UCSD-AML1 (cell line): ENCODE results near the gene TDRD3.

Source experiments
- DNase-seq: peaks from one replicate; lab custom pipeline; 2025; ENCODE audit not compliant: unreplicated experiment; lab: John Stamatoyannopoulos, UW

TDRD3 gene

DNA sequence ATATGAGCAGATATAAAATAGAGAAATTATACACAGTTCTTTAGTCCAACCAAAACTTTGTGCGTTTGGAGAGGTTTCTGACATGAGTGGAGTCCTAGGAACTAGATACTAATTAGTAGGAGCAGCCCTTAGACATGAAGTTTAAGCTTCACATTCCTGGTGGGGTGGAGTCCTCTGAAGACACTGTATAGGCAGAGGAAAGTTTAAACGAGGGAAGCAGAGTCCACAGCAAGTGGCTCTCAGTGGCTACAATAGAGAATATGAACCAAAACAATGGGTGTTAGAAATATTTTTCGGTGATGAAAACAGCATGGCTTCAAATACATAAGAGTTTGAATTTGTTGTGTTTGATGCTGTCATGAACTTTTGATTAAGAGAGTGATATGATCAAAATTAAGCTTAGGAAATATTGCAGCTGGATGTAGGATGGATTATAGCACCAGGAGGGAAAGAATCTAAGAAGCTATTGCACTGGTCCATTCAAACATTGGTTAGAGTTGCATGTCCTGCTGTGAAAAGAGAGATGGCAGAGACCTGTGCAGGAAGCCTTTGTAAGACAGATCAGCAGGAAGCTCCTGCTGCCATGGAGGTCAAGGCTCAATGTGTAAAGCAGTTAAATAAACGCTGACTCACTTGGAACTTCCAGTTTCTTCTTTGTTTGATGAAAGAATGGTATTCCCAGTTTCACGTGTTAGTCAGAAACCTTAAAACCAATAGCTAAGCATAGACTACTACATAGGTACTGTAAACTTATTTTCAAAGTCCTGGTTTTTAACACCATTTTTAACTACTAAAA is 175.2 kb downstream of the TDRD3 start:
- DNase-seq, result peak; percentile 13

DNA sequence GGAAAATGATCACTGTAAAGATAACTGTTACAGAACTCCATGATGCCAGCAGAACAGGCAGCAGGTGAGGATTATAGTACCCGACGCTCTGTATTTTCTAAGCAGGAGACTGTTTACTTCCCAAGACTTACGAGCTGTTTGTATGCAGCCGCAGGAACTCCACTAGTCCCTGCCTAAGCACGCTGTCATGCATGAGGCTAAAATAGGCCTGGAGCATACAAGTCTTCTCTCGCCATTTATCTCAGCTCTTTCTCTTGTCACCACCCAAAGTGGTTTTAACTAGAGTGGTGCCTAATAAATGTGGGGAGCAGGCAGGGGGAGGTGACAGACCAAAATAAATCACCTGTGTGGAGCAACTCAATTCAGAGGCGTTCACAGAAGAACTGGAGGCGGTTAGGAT is 175.8 kb downstream of the TDRD3 start:
- no peak for DNase-seq

DNA sequence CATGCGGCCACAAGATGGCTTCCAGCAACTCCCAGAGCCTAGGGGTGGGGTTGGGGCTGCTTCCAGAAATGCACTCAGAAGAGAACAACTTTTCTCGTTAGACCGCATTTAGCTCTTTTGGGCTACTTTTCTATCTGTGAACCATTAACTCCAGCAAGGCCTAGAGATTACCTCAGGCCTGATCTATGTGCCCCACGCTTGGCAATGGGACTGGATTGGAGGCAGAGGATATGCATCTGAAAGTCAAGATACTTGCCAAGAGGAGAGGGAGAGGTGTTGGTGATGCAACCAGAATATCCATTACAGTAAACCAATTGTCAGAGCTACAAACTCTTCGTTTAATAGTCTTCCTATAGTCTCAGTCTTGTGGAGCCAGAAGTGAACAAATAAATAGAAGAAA is 177.7 kb downstream of the TDRD3 start:
- DNase-seq, result no peak

DNA sequence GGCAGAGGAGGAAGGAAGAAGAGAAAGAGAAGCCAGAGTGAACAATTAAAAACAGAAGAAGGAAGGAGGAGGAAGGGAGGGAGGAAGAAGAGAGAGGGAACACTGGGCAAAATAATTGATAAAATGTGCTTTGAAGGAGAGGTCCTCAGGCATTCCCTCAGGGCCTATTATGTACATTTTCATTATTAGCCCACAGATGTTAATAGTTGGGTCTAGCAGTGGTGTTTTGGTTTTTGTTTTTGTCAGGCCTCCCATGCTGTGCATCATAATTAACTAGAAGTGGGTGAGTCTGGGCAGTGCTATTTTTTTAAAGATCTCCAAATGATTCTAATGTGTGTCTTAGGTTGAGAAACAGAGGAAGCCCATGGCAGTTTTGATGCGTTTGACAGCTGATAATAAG is 178.1 kb downstream of the TDRD3 start:
- no peak for DNase-seq

DNA sequence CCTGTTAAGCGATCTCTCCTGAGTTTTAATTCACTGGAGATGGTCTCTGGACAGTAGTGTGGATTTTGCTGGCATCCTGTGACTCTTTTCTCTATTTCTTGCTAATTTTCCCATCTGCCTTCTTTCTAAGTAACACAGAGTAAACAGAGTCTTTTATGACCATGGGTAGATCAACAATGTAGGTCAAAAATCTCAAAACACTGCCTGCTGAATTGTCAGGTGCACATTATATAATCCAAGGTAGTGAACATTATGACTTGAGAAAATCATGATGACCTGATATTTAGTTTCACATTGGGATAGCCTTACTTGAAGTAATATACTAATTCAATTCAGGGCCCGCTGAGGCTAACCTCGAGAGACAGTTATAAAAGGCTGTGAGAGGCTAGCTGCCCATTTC is 180.7 kb downstream of the TDRD3 start:
- DNase-seq, result no peak

DNA sequence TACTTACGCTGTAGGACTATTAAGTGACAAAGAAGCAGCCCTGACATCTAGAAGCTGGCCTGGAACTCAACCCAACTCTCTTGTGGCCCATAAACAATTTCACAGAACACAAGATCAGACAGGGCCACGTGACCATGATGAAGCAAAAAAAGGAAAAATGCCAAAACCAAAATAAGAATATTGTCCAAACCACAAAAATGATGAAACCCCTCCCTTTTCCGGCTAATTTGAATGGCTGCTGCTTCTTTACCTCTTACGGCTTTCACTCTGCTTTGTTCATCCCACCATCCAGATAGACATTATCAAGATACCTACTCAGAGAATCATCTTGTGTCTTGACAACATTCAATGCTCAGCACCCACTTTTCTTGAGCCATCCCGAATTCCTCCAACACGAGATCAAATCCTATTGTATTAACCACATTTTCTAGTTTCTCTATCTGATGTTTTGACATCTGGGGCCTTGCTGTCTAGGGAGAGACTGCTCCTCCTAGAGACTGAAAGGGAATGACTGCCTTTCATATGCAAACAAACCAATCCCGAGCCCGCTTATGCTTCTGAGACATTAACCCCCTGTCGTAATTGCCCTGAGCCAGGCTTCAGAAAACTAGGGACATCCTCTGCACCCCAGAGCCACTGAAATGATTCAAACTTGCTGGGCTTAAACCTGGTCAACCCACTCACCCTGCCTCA is 186.3 kb downstream of the TDRD3 start:
- DNase-seq, result no peak

DNA sequence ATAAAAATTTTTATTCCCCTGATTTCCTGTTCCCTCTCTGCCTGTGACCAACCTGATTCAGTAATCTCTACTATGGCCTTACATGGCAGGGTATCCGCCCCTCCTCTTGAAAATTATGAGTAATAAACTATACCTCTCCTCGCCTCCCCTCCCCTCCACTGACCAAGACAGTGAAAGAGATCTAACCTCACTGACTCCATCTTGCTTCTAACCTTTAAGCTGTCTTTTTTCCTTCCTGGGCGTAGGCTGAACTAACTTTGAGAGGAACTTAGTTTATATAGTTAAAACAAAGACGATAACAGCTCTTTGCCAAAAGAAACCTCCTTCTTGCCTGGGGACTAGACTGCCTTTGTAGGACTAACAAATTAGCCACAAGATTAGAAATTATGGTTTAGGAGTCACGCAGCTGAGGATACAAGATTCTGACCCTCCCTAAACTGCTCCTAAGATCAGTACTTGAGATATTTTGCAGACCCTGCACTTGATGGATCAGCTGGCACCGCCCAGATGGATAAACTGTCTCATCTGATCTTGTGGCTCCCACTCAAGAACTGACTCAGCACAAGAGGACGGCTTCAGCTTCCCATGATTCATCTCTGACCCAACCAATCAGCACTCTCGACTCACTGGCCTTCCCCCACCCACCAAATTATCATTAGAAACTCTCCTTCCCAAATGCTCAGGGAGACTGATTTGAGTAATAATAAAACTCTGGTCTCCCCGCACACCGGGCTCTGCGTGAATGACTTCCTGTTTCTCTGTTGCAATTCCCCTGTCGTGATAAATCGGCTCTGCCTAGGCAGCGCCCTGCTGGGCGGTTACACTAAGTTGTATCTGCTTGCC is 187.1 kb downstream of the TDRD3 start:
- DNase-seq, result peak; percentile 5

DNA sequence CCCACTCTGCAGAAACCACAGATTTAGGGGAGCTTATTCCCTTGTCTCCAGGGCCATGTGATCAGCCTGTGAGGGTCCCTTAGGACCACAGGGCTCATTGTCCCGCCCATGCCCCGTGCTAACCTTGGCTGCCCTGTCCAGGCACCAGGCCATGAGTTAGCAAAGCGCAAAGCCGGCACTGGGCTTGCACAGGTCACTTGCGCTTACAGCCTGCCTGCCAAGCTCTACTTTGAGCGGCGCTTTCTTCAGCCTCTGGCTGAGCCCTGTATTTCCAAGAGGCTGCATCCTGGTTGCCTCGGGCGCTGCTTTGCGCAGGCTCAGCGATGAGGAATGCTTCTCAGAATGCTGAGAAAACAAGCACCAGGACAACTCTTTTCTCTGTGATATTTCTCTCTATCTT is 188.0 kb downstream of the TDRD3 start:
- DNase-seq, result no peak

DNA sequence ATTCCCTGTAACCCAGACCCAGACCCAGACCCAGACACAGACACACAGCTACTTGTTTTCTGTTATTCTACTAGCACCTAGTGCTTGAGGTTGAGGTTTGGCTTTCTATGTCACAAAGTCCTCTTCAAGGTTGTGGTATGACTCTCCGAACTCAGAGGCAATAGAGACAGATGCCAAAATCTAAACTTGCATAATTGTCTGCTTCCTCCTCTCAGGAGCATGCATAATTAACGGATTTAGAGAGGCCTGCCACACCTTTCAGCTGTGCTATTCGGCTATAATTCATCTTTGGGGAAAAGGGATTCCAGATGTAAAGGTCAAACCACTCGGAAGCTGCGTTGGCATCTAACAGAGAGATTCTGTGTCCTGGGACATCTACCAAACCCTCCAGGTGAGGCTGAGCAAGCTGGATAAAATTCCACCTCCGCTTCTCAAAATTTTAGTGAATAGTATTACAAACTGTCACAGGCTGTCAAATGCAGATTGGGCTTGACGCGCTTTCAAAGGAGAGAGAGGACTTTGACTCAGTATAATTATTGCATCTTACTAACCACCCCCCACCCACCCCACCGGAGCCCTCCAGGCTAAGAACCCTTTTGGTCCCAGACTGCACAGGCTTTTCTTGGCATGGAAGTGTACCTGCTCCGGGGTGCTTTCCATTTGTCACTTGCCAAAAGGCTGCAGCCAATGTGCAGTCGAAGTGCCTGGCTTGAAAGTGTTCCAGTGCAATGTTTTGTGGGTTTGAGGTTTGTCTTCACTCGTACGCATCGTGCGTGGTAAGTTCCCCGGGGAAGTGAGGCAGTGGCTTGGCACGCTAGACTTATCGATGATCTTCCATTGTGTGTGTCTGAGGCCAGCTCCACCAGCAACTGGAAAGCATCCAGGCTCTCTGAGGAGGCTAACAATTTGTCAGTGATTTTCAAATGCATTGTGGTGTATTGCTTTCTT is 194.1 kb downstream of the TDRD3 start:
- DNase-seq, result peak; percentile 10

DNA sequence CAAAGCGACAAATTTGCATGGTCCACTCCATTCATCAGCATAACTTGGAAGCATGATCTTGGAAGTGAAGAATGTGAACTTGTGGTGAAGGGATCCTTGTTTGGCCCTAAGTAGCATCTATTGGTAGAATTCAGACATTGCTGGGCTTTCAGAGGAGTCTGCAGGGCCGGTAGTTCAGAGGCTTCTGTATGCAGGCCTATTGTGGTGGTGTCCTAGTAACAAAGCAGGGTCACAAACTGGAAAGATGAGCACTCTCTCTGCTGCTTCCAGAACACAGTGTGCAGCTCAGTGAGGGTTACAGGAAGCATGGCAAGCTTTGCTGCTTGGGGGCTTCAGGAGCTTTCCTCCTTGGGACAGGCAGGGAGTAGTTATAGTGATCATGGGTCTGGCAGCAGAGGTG is 206.0 kb downstream of the TDRD3 start:
- peak; percentile 5 for DNase-seq

DNA sequence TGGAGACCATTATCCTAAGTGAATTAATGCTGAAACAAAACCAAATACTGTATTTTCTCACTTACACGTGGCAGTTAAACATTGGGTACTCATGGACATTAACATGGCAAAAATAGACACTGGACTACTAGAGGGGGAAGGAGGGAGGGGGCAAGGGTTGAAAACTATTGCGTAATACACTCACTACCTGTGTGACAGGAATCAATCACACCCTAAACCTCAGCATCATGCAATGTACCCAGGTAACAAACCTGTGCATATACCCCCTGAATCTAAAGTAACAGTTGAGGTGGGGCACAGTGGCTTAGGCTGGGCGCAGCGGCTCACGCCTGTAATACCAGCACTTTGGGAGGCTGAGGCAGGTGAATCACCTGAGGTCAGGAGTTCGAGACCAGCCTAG is 207.0 kb downstream of the TDRD3 start:
- DNase-seq, result no peak

DNA sequence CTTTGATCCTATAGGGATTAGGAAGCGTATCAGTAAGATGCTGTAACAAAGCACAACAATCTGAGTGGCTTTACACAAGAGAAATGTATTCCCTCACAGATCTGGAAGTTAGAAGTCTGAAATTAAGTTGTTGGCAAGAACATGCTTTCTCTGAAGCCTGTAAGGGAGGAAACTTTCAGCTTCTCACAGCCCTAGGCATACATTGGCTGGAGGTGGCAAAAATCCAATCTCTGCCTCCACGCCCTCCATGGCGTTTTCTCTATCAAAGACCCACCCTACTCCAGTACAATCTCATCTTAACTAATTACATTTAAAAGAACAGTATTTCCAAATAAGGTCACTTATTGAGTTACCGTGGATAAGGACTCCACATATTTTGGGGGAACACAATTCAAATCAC is 211.9 kb downstream of the TDRD3 start:
- no peak for DNase-seq

DNA sequence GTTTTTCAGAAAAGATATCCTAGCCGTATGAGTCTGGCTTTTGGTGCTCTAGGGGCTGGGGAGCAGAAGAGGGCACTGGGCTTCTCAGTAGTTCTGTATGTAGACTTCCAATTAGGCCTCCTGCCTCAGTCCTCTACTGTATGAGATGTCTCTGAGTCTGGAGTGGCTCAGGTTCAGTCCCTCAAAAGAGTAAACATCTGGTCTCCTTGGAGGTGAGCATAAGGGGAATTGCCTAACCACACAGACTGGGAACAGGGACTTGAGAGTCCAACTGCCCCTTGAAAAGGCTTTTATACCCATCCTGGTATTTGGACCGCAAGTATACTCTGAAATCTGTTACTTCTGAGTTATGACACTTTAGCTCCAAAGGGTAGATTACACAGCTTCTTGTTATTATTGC is 214.5 kb downstream of the TDRD3 start:
- no peak for DNase-seq

DNA sequence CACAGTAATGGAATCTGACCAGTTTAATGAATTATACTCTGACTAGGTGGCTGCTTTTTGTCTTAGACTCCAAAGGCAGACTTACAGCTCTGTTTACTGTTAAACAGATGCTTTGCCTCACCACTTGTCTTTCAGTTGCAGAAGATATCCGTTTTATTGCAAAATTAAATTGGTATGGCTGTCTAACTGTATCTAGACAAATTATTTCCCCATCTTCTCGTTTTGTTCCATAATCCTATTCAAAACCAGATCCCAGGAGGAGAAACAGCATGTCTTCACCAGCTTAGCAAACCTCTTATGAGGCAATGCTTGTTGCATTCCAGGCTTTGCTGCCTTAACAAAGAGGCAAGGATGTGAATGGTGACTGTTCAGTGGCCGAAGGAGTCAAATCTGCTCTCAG is 215.6 kb downstream of the TDRD3 start:
- no peak for DNase-seq

DNA sequence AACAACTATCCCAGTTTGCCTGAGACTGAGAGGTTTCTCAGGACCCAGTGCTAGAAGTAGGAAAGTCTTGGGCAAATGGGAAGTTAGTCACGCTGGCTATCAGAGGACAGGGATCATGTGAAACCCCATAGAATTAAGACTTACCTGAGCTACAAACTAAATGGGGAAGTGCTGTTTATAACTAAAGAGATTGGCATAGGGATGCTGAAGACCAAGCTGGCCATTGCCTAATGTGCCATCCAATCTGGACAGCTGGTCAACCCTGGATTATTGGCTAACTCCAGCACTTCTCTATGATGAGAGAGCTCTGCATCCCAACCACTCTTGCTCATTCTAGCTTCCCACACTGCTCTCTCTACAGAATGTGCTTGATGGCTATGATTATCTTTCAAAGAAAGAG is 216.1 kb downstream of the TDRD3 start:
- no peak for DNase-seq

DNA sequence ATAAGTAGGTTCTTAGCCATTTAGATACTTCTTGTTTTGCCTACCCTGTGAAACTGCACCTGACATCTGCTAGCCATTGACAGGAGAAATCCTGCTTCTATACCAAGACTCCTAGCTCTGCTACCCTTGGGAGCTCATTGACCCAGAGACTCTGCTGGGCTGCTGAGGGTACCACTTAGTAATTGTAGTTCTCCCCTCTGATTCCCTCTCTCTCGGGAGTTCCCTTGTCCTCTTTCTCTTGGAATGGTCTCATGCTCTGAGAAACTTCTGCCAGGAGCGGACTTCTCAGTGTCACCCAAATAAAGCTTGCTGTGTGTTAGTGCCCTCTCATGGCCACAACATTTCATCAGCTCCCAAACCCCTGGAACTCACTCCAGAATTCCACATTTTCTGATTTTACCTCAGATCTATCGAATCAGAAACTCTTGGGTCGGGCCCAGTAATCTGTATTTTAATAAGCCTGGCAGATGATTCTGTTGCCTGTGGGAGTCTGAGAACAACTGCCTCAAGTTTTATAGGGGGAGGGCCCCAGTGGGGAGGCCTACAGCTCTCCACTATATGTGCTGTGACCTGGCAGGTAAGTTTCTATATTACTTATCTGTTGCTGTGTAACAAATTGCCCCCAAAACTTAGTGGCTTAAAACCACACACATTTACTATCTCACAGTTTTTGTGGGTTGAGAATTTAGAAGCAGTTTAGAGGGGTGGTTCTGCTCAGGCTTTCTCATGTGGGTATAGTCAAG is 221.1 kb downstream of the TDRD3 start:
- DNase-seq, result peak; percentile 7

DNA sequence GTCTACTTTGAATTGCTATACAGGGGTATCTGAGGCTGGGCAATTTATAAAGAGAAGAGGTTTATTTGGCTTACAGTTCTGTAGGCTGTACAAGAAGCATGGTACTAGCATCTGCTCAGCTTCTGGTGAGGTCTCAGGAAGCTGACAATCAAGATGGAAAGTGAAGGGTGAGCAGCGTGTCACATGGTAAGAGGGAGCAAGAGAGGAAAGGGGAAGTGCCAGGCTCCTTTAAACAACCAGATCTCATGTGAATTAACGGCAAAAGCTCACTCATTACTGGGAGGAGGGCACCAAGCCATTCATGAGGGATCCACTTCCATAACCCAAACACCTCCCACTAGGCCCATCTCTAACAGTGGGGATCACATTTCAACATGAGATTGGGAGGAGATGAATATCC is 222.4 kb downstream of the TDRD3 start:
- DNase-seq, result peak; percentile 5

DNA sequence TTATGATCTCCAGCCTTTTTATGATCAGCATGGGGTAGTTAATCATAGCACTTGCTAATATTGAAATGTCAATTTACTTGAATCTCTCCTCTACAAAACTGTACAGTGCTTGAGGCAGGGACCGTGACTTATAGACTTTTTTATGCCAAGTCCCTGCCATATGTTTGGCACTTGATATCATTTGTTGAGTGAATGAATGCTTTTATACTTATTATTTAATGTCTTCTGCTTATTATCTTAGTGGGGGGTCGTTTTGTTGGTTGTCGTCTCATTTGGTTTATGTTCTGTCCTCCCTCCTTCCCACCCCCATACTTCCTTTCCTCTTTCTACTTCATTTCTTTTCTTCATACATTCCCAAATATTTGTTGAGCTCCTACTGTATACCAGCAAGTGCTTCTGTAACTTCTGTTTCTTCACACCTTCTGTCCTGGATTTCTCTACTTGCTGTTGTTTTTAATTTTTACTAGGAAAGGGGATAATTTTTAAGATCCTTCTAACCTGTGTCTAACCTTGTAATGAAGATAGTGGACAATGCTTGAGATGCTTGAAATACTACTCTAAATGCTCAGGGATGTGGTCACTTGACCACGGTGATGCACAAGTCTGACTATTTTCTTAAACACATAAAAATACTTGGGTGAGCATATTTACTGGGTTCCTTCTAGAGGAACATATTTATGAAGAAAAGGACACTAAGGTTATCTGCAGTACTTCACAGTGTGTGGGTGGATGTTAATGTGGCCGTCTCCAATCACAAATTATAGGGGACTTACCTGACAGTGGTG is 223.8 kb downstream of the TDRD3 start:
- no peak for DNase-seq

DNA sequence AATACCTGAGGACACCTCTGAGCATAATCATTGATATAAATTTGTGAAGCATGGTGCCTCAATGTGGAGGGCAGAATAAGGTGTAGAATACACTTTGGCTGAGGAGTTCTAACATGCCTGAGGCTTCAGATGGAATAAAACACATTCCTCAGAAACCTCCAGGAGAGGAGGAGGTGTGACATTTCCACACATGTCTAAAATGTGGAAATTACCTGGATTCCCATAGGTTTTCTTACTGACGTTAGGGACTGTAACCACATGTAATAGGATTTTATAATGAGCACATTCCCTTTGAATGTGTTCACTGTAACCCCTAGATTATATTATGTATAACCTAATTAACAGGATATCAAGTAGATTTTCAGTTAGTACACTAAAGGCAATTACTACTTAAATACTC is 226.1 kb downstream of the TDRD3 start:
- DNase-seq, result no peak
